Calu3 (cell line): Measurements from ENCODE around the gene KDM1A. TPM values are rescaled to one million over a fixed set of nuclear protein-coding genes. Genes with fewer than 3 reads are reported as not detected.

Source experiments
- BruUV-seq: library from RNA; stranded (reverse); fragments of 400-500 nt; replicated peaks from 2 replicates; lab custom pipeline; 2021; lab: Mats Ljungman, UMichigan
- CTCF ChIA-PET: fragments of 300-600 bp; sonication (Branson Sonifier 250); formaldehyde crosslinking; loops from one replicate; lab custom pipeline; 2022; ENCODE audit warnings: antibody characterized with exemption; lab: Charles Lee
- DNase-seq: peaks from one replicate; pipeline ENCODE4 v3.0.0; 2022
- H3K27ac Mint-ChIP-seq: one replicate; pipeline ENCODE4 v1.8.0; 2022; ENCODE audit warnings: mixed read lengths; ENCODE audit not compliant: unreplicated experiment
- H3K27me3 Mint-ChIP-seq: one replicate; pipeline ENCODE4 v1.8.0; 2022; ENCODE audit warnings: mixed read lengths; ENCODE audit not compliant: unreplicated experiment
- H3K36me3 Mint-ChIP-seq: one replicate; pipeline ENCODE4 v1.8.0; 2022; ENCODE audit warnings: mild to moderate bottlenecking, moderate library complexity, mixed read lengths; ENCODE audit not compliant: insufficient read depth, unreplicated experiment
- H3K4me1 Mint-ChIP-seq: one replicate; pipeline ENCODE4 v1.8.0; 2022; ENCODE audit warnings: mild to moderate bottlenecking, low read depth, mixed read lengths; ENCODE audit not compliant: unreplicated experiment
- H3K4me3 Mint-ChIP-seq: one replicate; pipeline ENCODE4 v1.8.0; 2022; ENCODE audit warnings: mild to moderate bottlenecking, low read depth, moderate library complexity, mixed read lengths; ENCODE audit not compliant: unreplicated experiment
- H3K9me3 Mint-ChIP-seq: one replicate; pipeline ENCODE4 v1.8.0; 2022; ENCODE audit warnings: low read depth, mixed read lengths; ENCODE audit not compliant: unreplicated experiment
- intact Hi-C: fragments of 100-400 bp; cut with micrococcal nuclease; formaldehyde crosslinking; loops from one replicate; pipeline ENCODE4 v1.10.0; 2022; ENCODE audit not compliant: unreplicated experiment
- total RNA-seq: library from RNA; stranded (reverse); gene quantifications from 2 replicates; pipeline ENCODE4 v1.2.3, GENCODE V29; 2022
- TF ChIP-seq, protein P1 (sequence below): fragments of 200-600 bp; IDR thresholded peaks from one replicate; pipeline ENCODE4 v1.8.0; 2022; ENCODE audit warnings: antibody characterized with exemption; ENCODE audit not compliant: unreplicated experiment

The KDM1A gene
- total RNA-seq, 1 experiment from 2014 or later: 67.8 TPM

DNA sequence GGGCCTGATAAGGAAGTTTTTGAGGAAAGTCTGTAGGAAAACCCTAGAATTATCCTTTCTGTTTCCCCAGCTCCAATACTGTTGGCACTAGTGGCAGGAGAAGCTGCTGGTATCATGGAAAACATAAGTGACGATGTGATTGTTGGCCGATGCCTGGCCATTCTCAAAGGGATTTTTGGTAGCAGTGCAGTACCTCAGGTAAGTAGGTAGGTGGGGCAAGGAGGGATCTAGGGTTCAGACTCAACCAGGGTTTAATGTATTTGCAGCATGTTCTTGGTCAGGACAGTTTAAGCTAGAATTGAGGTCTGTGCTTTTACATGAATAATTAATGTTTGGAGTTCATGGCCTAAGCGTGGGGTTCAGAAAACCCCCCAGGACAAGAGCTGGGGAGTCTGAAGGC lies 62.1 kb downstream of the KDM1A start:
- intact Hi-C loops: loop anchor here (5.0 kb wide), 1 partner anchor 104 kb away; no protein-coding TSS in a partner anchor
- no TSS peak for BruUV-seq
- no peak overlapping the region for H3K4me3 Mint-ChIP-seq
- no peaks in the 10 kb centered on the region for H3K4me1 Mint-ChIP-seq
- no peak overlapping the region for H3K27ac Mint-ChIP-seq
- CTCF ChIA-PET: no interaction called here
- H3K36me3 Mint-ChIP-seq: peaks cover 78% of the 10 kb centered on the region
- no peaks in the 10 kb centered on the region for H3K9me3 Mint-ChIP-seq
- no peak for DNase-seq
- H3K27me3 Mint-ChIP-seq: no peaks in the 10 kb centered on the region
- TF ChIP-seq, protein P1, sequence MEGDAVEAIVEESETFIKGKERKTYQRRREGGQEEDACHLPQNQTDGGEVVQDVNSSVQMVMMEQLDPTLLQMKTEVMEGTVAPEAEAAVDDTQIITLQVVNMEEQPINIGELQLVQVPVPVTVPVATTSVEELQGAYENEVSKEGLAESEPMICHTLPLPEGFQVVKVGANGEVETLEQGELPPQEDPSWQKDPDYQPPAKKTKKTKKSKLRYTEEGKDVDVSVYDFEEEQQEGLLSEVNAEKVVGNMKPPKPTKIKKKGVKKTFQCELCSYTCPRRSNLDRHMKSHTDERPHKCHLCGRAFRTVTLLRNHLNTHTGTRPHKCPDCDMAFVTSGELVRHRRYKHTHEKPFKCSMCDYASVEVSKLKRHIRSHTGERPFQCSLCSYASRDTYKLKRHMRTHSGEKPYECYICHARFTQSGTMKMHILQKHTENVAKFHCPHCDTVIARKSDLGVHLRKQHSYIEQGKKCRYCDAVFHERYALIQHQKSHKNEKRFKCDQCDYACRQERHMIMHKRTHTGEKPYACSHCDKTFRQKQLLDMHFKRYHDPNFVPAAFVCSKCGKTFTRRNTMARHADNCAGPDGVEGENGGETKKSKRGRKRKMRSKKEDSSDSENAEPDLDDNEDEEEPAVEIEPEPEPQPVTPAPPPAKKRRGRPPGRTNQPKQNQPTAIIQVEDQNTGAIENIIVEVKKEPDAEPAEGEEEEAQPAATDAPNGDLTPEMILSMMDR: no peak

DNA sequence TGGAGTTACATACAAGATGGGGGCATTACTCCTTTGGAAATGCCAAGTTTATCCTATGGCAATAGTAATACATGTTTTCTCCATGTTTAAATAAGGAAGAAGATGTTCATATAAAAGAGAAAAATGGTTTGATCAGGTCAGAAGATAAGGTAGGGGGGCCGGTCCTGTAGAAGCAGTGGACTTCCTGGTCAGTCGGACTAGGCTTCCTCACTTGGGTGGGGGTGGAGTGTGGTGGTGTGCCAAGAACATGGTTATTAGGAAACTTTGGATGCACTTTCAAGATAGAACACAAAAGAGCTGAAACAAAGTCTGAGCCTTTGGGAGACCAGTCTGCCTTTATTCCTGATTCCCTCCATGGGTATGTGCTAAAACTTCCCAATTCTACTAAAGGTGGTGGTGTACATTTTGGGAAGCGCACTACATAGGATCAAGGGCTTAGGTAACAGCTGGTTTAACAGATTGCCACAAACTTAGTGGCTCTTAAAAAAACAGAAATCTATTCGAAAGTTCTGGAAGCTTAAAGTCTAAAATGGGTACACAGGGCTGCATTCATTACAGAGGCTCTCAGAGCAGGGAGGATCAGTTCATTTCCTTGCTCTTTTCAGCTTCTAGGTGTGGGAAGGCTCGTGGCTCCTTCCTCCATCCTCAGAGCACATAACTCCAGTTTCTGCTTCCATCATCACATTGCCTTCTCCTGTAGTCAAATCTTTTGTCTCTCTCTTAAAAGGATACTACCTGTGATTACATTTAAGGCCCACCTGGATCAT lies 64.6 kb downstream of the KDM1A start:
- intact Hi-C loops: loop anchor here (5.0 kb wide), 1 partner anchor 107 kb away; no protein-coding TSS in a partner anchor
- H3K4me3 Mint-ChIP-seq: no peak overlapping the region

DNA sequence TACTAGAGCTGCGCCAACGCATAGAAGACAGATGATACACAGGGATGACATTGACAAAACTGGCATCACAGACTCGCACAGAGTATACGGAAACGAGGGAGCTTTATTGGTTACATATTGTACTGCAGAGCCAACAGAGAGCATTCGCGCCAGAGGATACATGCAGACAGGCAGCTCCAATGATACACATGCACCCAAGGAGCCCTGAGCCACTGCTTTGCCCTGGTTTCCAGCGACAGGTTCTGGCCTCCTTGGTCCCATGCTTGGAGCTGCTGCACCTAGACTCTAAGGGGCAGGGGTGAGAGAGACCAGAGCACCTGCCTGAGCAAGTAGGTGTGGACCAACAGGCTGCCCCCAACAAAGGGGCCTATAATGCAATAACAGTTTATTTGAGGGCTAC lies 65.6 kb downstream of the KDM1A start:
- no peaks in the 10 kb centered on the region for H3K27me3 Mint-ChIP-seq
- DNase-seq: no peak
- no peaks in the 10 kb centered on the region for H3K4me1 Mint-ChIP-seq
- no peaks in the 10 kb centered on the region for H3K9me3 Mint-ChIP-seq
- intact Hi-C loops: loop anchor here (5.0 kb wide), 1 partner anchor 108 kb away; no protein-coding TSS in a partner anchor
- H3K4me3 Mint-ChIP-seq: no peak overlapping the region
- peaks cover 60% of the 10 kb centered on the region for H3K36me3 Mint-ChIP-seq
- TF ChIP-seq, protein P1: no peak
- no peak overlapping the region for H3K27ac Mint-ChIP-seq
- CTCF ChIA-PET: no interaction called here
- BruUV-seq: no TSS peak

More for the DNA sequence above, 64.6 kb downstream of the KDM1A start:
- TF ChIP-seq, protein P1: no peak
- Mint-ChIP-seq H3K27me3 (no peaks in the 10 kb centered on the region), H3K9me3 (no peaks in the 10 kb centered on the region), H3K36me3 (peaks cover 70% of the 10 kb centered on the region), H3K4me1 (no peaks in the 10 kb centered on the region), H3K27ac (peak overlapping the region; percentile 42)
- CTCF ChIA-PET: no interaction called here
- BruUV-seq: no TSS peak
- no peak for DNase-seq

DNA sequence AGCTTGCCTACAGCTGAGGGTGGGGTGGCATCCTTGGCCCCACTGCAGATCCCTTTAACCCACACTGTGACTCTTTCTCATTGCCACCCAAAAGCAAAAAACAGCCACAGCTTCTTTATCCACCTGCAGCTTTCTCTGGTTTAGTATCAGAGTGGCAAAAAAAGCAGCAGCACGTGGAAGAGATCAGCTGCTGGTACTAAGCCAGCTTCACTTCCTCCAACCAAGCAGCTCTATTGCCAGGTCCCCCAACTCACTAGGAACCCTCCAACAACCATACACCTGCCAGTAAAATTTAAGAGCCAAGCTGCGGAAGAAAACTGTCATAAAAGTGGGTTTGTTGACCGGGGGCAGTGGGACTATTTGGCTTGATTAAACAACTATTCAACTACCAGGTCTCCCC lies 66.4 kb downstream of the KDM1A start:
- Mint-ChIP-seq H3K9me3 (no peaks in the 10 kb centered on the region), H3K27me3 (no peaks in the 10 kb centered on the region), H3K4me3 (no peak overlapping the region), H3K27ac (no peak overlapping the region), H3K4me1 (no peaks in the 10 kb centered on the region), H3K36me3 (peaks cover 53% of the 10 kb centered on the region)
- no TSS peak for BruUV-seq
- TF ChIP-seq, protein P1: no peak
- DNase-seq: no peak
- CTCF ChIA-PET: no interaction called here
- intact Hi-C loops: no loop called here
